ENCODE results near the gene SIRPA.

- TF ChIP-seq TAF1 (IDR thresholded peaks at IDR 0.05; ENCODE audit: low read depth) (no peak), RAD21 (IDR thresholded peaks at IDR 0.05; ENCODE audit: low read depth) (no peak), TCF12 (IDR thresholded peaks at IDR 0.05; ENCODE audit: low read depth) (no peak), NFIC (IDR thresholded peaks at IDR 0.05) (no peak), CEBPB (IDR thresholded peaks at IDR 0.05) (no peak)
Measured at GRCh38 chr20:1858871-1859270, 36.3 kb upstream of the SIRPA start.
